ENCODE results near the gene SCPEP1. TPM values are rescaled to one million over a fixed set of nuclear protein-coding genes. Genes with fewer than 3 reads are reported as not detected.

Gene SCPEP1
- total RNA-seq, 1 donor from 2014 or later = 137 TPM

GRCh38 chr17:56995766-56996165 is 17.8 kb downstream of the SCPEP1 start:
- TF ChIP-seq CTCF (IDR thresholded peaks at IDR 0.05; ENCODE audit: insufficient read depth, low read length, severe bottlenecking) = no peak
- peaks cover 12% of the 10 kb centered on the region for H3K36me3 ChIP-seq (ENCODE audit: control insufficient read depth, insufficient read depth, low read length)
- H3K4me3 ChIP-seq (ENCODE audit: low read depth, low read length) = no peak overlapping the region
- H3K27me3 ChIP-seq (ENCODE audit: control insufficient read depth, insufficient read depth, low read length) = no peaks in the 10 kb centered on the region
- FAIRE-seq (no peak), DNase-seq (ENCODE audit: low read depth) (no peak)

GRCh38 chr17:56997313-56997712 is 19.4 kb downstream of the SCPEP1 start:
- H3K4me3 ChIP-seq (ENCODE audit: low read depth, low read length) = no peak overlapping the region
- FAIRE-seq (no peak), DNase-seq (ENCODE audit: low read depth) (no peak)
- peaks cover 13% of the 10 kb centered on the region for H3K36me3 ChIP-seq (ENCODE audit: control insufficient read depth, insufficient read depth, low read length)
- TF ChIP-seq CTCF (IDR thresholded peaks at IDR 0.05; ENCODE audit: insufficient read depth, low read length, severe bottlenecking) = no peak
- H3K27me3 ChIP-seq (ENCODE audit: control insufficient read depth, insufficient read depth, low read length) = no peaks in the 10 kb centered on the region

GRCh38 chr17:57001541-57001940 is 23.6 kb downstream of the SCPEP1 start:
- no peak for FAIRE-seq
- Histone ChIP-seq H3K4me3 (ENCODE audit: low read depth, low read length) (no peak overlapping the region), H3K36me3 (ENCODE audit: control insufficient read depth, insufficient read depth, low read length) (peaks cover 11% of the 10 kb centered on the region), H3K27me3 (ENCODE audit: control insufficient read depth, insufficient read depth, low read length) (no peaks in the 10 kb centered on the region)
- DNase-seq (ENCODE audit: low read depth) = no peak
- no peak for TF ChIP-seq CTCF (IDR thresholded peaks at IDR 0.05; ENCODE audit: insufficient read depth, low read length, severe bottlenecking)

GRCh38 chr17:57002904-57003303 is 25.0 kb downstream of the SCPEP1 start:
- no peaks in the 10 kb centered on the region for H3K27me3 ChIP-seq (ENCODE audit: control insufficient read depth, insufficient read depth, low read length)
- DNase-seq (ENCODE audit: low read depth) (peak; percentile 72), FAIRE-seq (no peak)
- no peak overlapping the region for H3K4me3 ChIP-seq (ENCODE audit: low read depth, low read length)
- H3K36me3 ChIP-seq (ENCODE audit: control insufficient read depth, insufficient read depth, low read length) = peaks cover 11% of the 10 kb centered on the region
- TF ChIP-seq CTCF (IDR thresholded peaks at IDR 0.05; ENCODE audit: insufficient read depth, low read length, severe bottlenecking) = no peak

GRCh38 chr17:57004944-57005579 is 27.1 kb downstream of the SCPEP1 start:
- Histone ChIP-seq H3K27me3 (ENCODE audit: control insufficient read depth, insufficient read depth, low read length) (no peaks in the 10 kb centered on the region), H3K4me3 (ENCODE audit: low read depth, low read length) (no peak overlapping the region), H3K36me3 (ENCODE audit: control insufficient read depth, insufficient read depth, low read length) (peaks cover 10% of the 10 kb centered on the region)
- DNase-seq (ENCODE audit: low read depth) (no peak), FAIRE-seq (no peak)
- TF ChIP-seq CTCF (IDR thresholded peaks at IDR 0.05; ENCODE audit: insufficient read depth, low read length, severe bottlenecking) = peak; percentile 32

- Histone ChIP-seq H3K36me3 (ENCODE audit: control insufficient read depth, insufficient read depth, low read length) (peaks cover 8% of the 10 kb centered on the region), H3K27me3 (ENCODE audit: control insufficient read depth, insufficient read depth, low read length) (no peaks in the 10 kb centered on the region), H3K4me3 (ENCODE audit: low read depth, low read length) (no peak overlapping the region)
- no peak for TF ChIP-seq CTCF (IDR thresholded peaks at IDR 0.05; ENCODE audit: insufficient read depth, low read length, severe bottlenecking)
- FAIRE-seq (no peak), DNase-seq (ENCODE audit: low read depth) (no peak)
These were observed 28.1 kb downstream of the SCPEP1 start for GRCh38 chr17:57006040-57006439.

All from bronchial epithelial cell (primary cell).